ENCODE data around the gene KLHDC8B.

DNA sequence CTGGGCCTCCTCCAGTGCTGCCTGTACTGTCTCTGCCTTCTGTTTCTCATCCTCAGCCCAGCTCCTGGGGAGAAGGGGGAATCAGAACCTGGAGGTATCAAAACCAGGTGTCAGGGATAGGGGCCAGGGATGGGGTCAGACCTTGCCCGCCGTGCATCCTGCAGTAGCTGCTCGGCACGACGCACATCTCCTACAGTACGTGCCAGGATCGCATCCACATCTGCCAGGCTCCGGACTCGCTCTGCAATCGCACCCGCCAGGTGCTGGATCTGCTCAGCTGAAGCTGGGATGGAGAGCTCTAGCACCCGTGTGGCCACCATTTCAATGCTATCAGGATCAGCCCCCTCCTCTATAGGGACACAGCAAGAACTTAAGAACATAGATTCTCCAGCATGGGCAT lies 49.4 kb upstream of the KLHDC8B start:
- TF ChIP-seq CTCF (IDR thresholded peaks at IDR 0.05; ENCODE audit: insufficient read depth, low read length): no peak
- TF ChIP-seq REST (IDR thresholded peaks at IDR 0.05; ENCODE audit: insufficient replicate concordance, low read depth): no peak
- no peak for TF ChIP-seq POLR2AphosphoS5 (IDR thresholded peaks at IDR 0.05; ENCODE audit: low read depth)
- no peak for TF ChIP-seq GABPA (IDR thresholded peaks at IDR 0.05; ENCODE audit: low read depth)
- TF ChIP-seq SPI1 (IDR thresholded peaks at IDR 0.05; ENCODE audit: borderline replicate concordance, low read depth): no peak
